Calu3 (cell line): ENCODE measurements around the gene SEMA3C. TPM values are rescaled to one million over a fixed set of nuclear protein-coding genes. Genes with fewer than 3 reads are reported as not detected.

Source experiments
- BruUV-seq: library from RNA; stranded (reverse); fragments of 400-500 nt; replicated peaks from 2 replicates; lab custom pipeline; 2021; lab: Mats Ljungman, UMichigan
- CTCF ChIA-PET: fragments of 300-600 bp; sonication (Branson Sonifier 250); formaldehyde crosslinking; loops from one replicate; lab custom pipeline; 2022; ENCODE audit warnings: antibody characterized with exemption; lab: Charles Lee
- DNase-seq: peaks from one replicate; pipeline ENCODE4 v3.0.0; 2022
- H3K27ac Mint-ChIP-seq: one replicate; pipeline ENCODE4 v1.8.0; 2022; ENCODE audit warnings: mixed read lengths; ENCODE audit not compliant: unreplicated experiment
- H3K27me3 Mint-ChIP-seq: one replicate; pipeline ENCODE4 v1.8.0; 2022; ENCODE audit warnings: mixed read lengths; ENCODE audit not compliant: unreplicated experiment
- H3K36me3 Mint-ChIP-seq: one replicate; pipeline ENCODE4 v1.8.0; 2022; ENCODE audit warnings: mild to moderate bottlenecking, moderate library complexity, mixed read lengths; ENCODE audit not compliant: insufficient read depth, unreplicated experiment
- H3K4me1 Mint-ChIP-seq: one replicate; pipeline ENCODE4 v1.8.0; 2022; ENCODE audit warnings: mild to moderate bottlenecking, low read depth, mixed read lengths; ENCODE audit not compliant: unreplicated experiment
- H3K4me3 Mint-ChIP-seq: one replicate; pipeline ENCODE4 v1.8.0; 2022; ENCODE audit warnings: mild to moderate bottlenecking, low read depth, moderate library complexity, mixed read lengths; ENCODE audit not compliant: unreplicated experiment
- H3K9me3 Mint-ChIP-seq: one replicate; pipeline ENCODE4 v1.8.0; 2022; ENCODE audit warnings: low read depth, mixed read lengths; ENCODE audit not compliant: unreplicated experiment
- intact Hi-C: fragments of 100-400 bp; cut with micrococcal nuclease; formaldehyde crosslinking; loops from one replicate; pipeline ENCODE4 v1.10.0; 2022; ENCODE audit not compliant: unreplicated experiment
- total RNA-seq: library from RNA; stranded (reverse); gene quantifications from 2 replicates; pipeline ENCODE4 v1.2.3, GENCODE V29; 2022
- TF ChIP-seq, protein P1 (sequence below): fragments of 200-600 bp; IDR thresholded peaks from one replicate; pipeline ENCODE4 v1.8.0; 2022; ENCODE audit warnings: antibody characterized with exemption; ENCODE audit not compliant: unreplicated experiment

The SEMA3C gene
- total RNA-seq, 1 experiment from 2014 or later, result 67.7 TPM

DNA sequence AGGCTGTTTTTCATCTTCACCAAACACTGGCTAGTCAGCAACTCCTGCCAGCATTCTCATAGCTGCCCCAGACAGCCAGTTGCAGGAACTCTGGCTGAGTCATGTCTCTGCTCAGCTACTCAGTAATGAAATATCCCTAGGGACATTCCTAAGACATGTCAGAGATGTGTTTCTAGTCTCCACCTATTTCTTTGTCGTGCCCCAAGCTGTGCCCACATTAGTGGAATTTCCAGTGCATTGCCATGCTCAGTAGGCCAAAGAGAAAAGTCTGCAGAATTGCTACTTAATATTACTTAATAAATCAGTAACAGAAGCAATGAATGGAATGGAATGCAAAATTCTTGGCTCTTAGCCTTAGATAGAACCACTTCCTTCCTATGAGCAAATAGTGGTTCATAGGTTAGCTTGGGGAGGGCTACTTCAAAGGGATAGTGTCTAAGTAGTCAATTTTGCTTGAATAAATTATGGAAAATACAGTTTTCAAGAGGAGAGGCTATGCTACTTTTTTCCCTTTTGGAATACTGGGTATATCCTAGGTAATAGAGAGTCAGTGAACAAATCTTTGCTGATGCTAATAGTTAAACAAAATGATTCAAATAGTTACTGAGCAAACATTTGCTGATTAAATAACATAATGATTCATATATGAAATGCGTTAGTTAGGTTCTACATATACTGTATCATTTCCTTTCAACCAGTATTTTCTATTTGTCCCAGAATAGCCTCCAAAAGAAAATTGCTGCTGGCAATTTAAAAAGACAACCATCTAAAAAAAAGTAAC, 23.6 kb upstream of the SEMA3C start:
- Mint-ChIP-seq H3K4me1 (peaks cover 29% of the 10 kb centered on the region), H3K27ac (peak overlapping the region; percentile 89), H3K27me3 (no peaks in the 10 kb centered on the region), H3K9me3 (no peaks in the 10 kb centered on the region), H3K4me3 (peak overlapping the region; percentile 25), H3K36me3 (peaks cover 4% of the 10 kb centered on the region)
- TF ChIP-seq, protein P1, sequence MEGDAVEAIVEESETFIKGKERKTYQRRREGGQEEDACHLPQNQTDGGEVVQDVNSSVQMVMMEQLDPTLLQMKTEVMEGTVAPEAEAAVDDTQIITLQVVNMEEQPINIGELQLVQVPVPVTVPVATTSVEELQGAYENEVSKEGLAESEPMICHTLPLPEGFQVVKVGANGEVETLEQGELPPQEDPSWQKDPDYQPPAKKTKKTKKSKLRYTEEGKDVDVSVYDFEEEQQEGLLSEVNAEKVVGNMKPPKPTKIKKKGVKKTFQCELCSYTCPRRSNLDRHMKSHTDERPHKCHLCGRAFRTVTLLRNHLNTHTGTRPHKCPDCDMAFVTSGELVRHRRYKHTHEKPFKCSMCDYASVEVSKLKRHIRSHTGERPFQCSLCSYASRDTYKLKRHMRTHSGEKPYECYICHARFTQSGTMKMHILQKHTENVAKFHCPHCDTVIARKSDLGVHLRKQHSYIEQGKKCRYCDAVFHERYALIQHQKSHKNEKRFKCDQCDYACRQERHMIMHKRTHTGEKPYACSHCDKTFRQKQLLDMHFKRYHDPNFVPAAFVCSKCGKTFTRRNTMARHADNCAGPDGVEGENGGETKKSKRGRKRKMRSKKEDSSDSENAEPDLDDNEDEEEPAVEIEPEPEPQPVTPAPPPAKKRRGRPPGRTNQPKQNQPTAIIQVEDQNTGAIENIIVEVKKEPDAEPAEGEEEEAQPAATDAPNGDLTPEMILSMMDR, result no peak
- CTCF ChIA-PET, result interaction anchor here (1.0 to 1.3 kb wide), 2 partner anchors 23 to 213 kb away, joined by 4 to 13 read pairs; partner anchors contain the start of gene SEMA3C
- intact Hi-C loops, result loop anchor here (1.0 to 2.0 kb wide), 3 partner anchors 20 to 212 kb away; no protein-coding TSS in a partner anchor
- BruUV-seq, result no TSS peak
- DNase-seq, result peak; percentile 68

DNA sequence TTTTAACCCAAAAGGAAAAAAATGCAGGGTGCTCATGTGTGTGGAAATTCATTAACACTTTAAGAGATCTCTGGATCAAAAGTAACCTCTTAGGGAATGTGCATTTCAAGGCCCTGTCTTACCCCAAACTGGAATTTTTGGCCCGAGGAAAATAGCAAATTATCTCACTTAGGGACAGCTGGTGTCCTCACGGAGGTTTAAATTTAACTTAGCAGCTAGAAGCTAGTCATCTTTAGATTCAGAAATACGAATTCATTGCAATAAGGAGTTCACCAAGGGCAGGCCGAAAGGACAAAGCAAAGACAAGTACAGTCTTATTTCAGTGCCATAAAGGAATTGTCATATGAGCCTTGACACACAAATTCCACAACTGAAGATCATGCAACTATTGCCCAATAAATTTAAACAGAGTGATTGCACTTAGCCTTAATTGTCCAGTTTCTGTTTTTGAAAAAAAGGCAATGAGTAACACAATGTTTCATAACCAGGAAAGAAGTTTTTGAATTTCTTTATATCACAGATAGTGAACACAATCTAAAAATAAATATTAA, 22.4 kb upstream of the SEMA3C start:
- Mint-ChIP-seq H3K36me3 (peaks cover 4% of the 10 kb centered on the region), H3K27me3 (no peaks in the 10 kb centered on the region), H3K27ac (peak overlapping the region; percentile 89), H3K4me1 (peaks cover 29% of the 10 kb centered on the region), H3K4me3 (peak overlapping the region; percentile 25), H3K9me3 (no peaks in the 10 kb centered on the region)
- no TSS peak for BruUV-seq
- TF ChIP-seq, protein P1, result no peak
- CTCF ChIA-PET, result interaction anchor here (1.6 kb wide), 1 partner anchor 25 kb away, joined by 4 read pairs; no protein-coding TSS in a partner anchor
- intact Hi-C loops, result no loop called here
- DNase-seq, result no peak

DNA sequence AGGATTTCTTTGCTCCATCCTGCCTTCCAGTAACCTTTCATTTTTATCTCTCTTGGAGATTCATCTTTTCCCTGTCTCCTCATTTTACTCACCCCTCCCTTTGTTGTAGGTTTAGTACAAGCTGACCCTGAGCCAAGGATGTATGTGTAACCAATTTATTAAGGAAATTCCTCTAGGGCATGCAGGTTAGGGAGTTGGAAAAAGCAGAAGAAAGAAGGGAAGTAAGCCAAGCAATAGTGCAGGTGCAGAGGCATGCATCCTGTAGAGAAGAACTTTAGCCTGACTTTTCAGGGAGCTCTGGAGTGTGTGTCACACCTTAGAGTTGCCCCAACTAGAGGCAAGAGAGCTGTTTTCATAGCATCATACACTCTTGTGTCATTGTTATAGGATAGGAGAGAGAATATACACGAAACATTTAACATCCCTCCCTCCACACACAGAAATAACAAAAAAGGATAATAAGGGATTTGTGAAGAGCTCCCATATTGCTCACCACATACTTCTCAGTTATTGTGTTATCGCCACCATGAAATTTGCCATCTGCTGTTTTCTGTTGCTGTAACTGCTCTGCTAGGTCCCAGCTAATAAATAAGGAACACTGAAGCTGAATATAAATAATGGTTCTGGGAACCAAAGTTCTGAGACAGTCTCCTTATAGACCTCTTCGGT, 21.8 kb upstream of the SEMA3C start:
- no peak for DNase-seq
- Mint-ChIP-seq H3K27ac (peak overlapping the region; percentile 89), H3K9me3 (no peaks in the 10 kb centered on the region), H3K4me1 (peaks cover 29% of the 10 kb centered on the region), H3K36me3 (peaks cover 4% of the 10 kb centered on the region), H3K4me3 (no peak overlapping the region), H3K27me3 (no peaks in the 10 kb centered on the region)
- no TSS peak for BruUV-seq
- TF ChIP-seq, protein P1, result no peak
- CTCF ChIA-PET, result interaction anchor here (1.6 kb wide), 1 partner anchor 24 kb away, joined by 4 read pairs; no protein-coding TSS in a partner anchor
- intact Hi-C loops, result no loop called here

DNA sequence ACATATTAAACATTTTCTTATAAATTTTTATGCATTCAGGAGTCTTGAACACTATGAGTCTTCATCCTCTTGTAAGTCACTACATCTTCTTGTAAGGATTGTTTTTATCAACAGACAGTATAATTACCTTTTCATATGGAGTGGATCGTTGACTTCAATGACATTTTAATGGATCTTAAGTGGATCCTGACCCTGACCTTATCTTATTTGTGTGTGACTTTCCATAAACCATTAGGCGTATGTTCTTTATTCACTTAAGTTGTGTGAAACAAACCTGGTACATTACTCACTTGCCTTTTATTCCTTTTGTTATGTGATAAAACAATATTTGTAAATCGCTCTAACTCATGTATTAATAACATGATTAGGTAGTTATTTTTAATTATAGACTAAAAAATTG, 18.5 kb upstream of the SEMA3C start:
- BruUV-seq, result no TSS peak
- DNase-seq, result no peak
- no peak overlapping the region for H3K27ac Mint-ChIP-seq
- H3K4me3 Mint-ChIP-seq, result no peak overlapping the region
- H3K36me3 Mint-ChIP-seq, result peaks cover 9% of the 10 kb centered on the region
- intact Hi-C loops, result no loop called here
- no peaks in the 10 kb centered on the region for H3K9me3 Mint-ChIP-seq
- TF ChIP-seq, protein P1, result no peak
- CTCF ChIA-PET, result no interaction called here
- no peaks in the 10 kb centered on the region for H3K27me3 Mint-ChIP-seq
- H3K4me1 Mint-ChIP-seq, result peaks cover 42% of the 10 kb centered on the region
